HUDEP-2 (cell line): ENCODE measurements around the gene NR2C2AP.
A peak's percentile ranks its signal among the peaks of the same experiment; 100 is the strongest.
"Not testable (repeated sequence)": the region's sequence is repeated elsewhere in the genome, so short reads cannot be mapped to it uniquely, and the experiment has no call there.

Experiments used
- DNase-seq, 76 experiments: peaks; one replicate each; lab custom pipeline; 2025; ENCODE audit not compliant: unreplicated experiment in 76 of 76; lab: John Stamatoyannopoulos, UW

Gene NR2C2AP

GRCh38 chr19:19203012-19203856 lies at the start of gene NR2C2AP:
NR2C2AP (minus strand) TSS chr19:19203414; CDS start chr19:19203060, 354 bp downstream.
- peak in 75 of 76 experiments; percentile 70 to 97 (median 92) for DNase-seq

- no peak for DNase-seq
Observed at GRCh38 chr19:19250196-19250801, 47.1 kb upstream of the NR2C2AP start.

GRCh38 chr19:19240476-19240875 lies 37.3 kb upstream of the NR2C2AP start:
- no peak for DNase-seq

GRCh38 chr19:19239675-19240074 lies 36.5 kb upstream of the NR2C2AP start:
- DNase-seq, result no peak

GRCh38 chr19:19238126-19238894 lies 35.1 kb upstream of the NR2C2AP start:
- no peak for DNase-seq

- DNase-seq, result no peak
Observed at GRCh38 chr19:19236173-19236572, 33.0 kb upstream of the NR2C2AP start.

GRCh38 chr19:19234220-19234816 lies 31.1 kb upstream of the NR2C2AP start:
- DNase-seq, result no peak

GRCh38 chr19:19232261-19232721 lies 29.1 kb upstream of the NR2C2AP start:
- no peak for DNase-seq

GRCh38 chr19:19230999-19231398 lies 27.8 kb upstream of the NR2C2AP start:
- no peak for DNase-seq

- DNase-seq, result no peak
Observed at GRCh38 chr19:19229701-19230100, 26.5 kb upstream of the NR2C2AP start.

- no peak for DNase-seq
Observed at GRCh38 chr19:19227217-19227616, 24.0 kb upstream of the NR2C2AP start.

GRCh38 chr19:19226663-19227062 lies 23.4 kb upstream of the NR2C2AP start:
- no peak for DNase-seq

GRCh38 chr19:19226204-19226603 lies 23.0 kb upstream of the NR2C2AP start:
- no peak for DNase-seq

GRCh38 chr19:19224852-19225494 lies 21.8 kb upstream of the NR2C2AP start:
- DNase-seq, result peak in 74 of 76 experiments; percentile 61 to 95 (median 86)

- DNase-seq, result no peak
Observed at GRCh38 chr19:19224150-19224851, 21.1 kb upstream of the NR2C2AP start.

GRCh38 chr19:19223636-19224035 lies 20.4 kb upstream of the NR2C2AP start:
- no peak for DNase-seq

GRCh38 chr19:19223060-19223459 lies 19.8 kb upstream of the NR2C2AP start:
- DNase-seq, result no peak

- DNase-seq, result not testable (repeated sequence)
Observed at GRCh38 chr19:19221000-19221399, 17.8 kb upstream of the NR2C2AP start.

- DNase-seq, result no peak
Observed at GRCh38 chr19:19218911-19219310, 15.7 kb upstream of the NR2C2AP start.

- peak in 10 of 76 experiments; percentile 15 to 48 (median 27) for DNase-seq
Observed at GRCh38 chr19:19217099-19217498, 13.9 kb upstream of the NR2C2AP start.
